Omental fat pad (tissue), 4 donors: Measurements from ENCODE around the gene THEM4. TPM values are rescaled to one million over a fixed set of nuclear protein-coding genes. Genes with fewer than 3 reads are reported as not detected.

Source experiments
- ATAC-seq: fragments of 150-250 bp; one replicate; pipeline ENCODE4 v1.9.1; 2016; ENCODE audit warnings: mild to moderate bottlenecking, moderate library complexity; ENCODE audit not compliant: low FRiP score
- DNase-seq: peaks from one replicate; pipeline ENCODE4 v3.0.0-alpha.2; 2019; ENCODE audit warnings: low spot score
- CTCF ChIP-seq, 3 donors: fragments of 450-650 bp; IDR thresholded peaks; one replicate each; pipeline ENCODE4 v1.5.1; 2016 to 2017; ENCODE audit warnings: antibody characterized with exemption in 3 of 3, mild to moderate bottlenecking in 3 of 3, moderate library complexity in 2 of 3
- total RNA-seq, 4 donors: library from RNA; depleted of rRNA; stranded (reverse); fragments of >200 nt; gene quantifications; one replicate each; pipeline ENCODE4 v1.1.0, GENCODE V29; 2016

THEM4 gene
- total RNA-seq, 4 donors from 2014 or later, result 17.3 to 29.3 (median 21.8) TPM

- no peak for ATAC-seq
- no peak for DNase-seq
- TF ChIP-seq CTCF (IDR thresholded peaks at IDR 0.05), result no peak
Measured at GRCh38 chr1:151849871-151850270, 59.4 kb downstream of the THEM4 start.

- ATAC-seq, result no peak
Measured at GRCh38 chr1:151849126-151849525, 60.2 kb downstream of the THEM4 start.

GRCh38 chr1:151847867-151848596, 61.3 kb downstream of the THEM4 start:
- DNase-seq (no peak), ATAC-seq (no peak)
- TF ChIP-seq CTCF (IDR thresholded peaks at IDR 0.05), result no peak

More at GRCh38 chr1:151849126-151849525, 60.2 kb downstream of the THEM4 start:
- no peak for TF ChIP-seq CTCF (IDR thresholded peaks at IDR 0.05)
- no peak for DNase-seq

- TF ChIP-seq CTCF (IDR thresholded peaks at IDR 0.05), result no peak
Measured at GRCh38 chr1:151846686-151847237, 62.5 kb downstream of the THEM4 start.

GRCh38 chr1:151846062-151846568, 63.2 kb downstream of the THEM4 start:
- no peak for ATAC-seq
- DNase-seq, result no peak
- no peak for TF ChIP-seq CTCF (IDR thresholded peaks at IDR 0.05)

More at GRCh38 chr1:151846686-151847237, 62.5 kb downstream of the THEM4 start:
- ATAC-seq, result no peak
- no peak for DNase-seq

GRCh38 chr1:151843398-151843797, 65.9 kb downstream of the THEM4 start:
- no peak for DNase-seq
- TF ChIP-seq CTCF (IDR thresholded peaks at IDR 0.05), result no peak
- ATAC-seq, result no peak

- DNase-seq (no peak), ATAC-seq (no peak)
- no peak for TF ChIP-seq CTCF (IDR thresholded peaks at IDR 0.05)
Measured at GRCh38 chr1:151841141-151841540, 68.2 kb downstream of the THEM4 start.
